ENCODE measurements around the gene RBM12.
A peak's percentile ranks its signal among the peaks of the same experiment; 100 is the strongest.

The RBM12 gene

GRCh38 chr20:35654415-35654814, 10.3 kb downstream of the RBM12 start:
- Mint-ChIP-seq H3K4me3 (no peak overlapping the region), H3K9me3 (no peaks in the 10 kb centered on the region), H3K27ac (no peak overlapping the region), H3K4me1 (peaks cover 40% of the 10 kb centered on the region), H3K36me3 (peaks cover 34% of the 10 kb centered on the region), H3K27me3 (no peaks in the 10 kb centered on the region)
- CTCF ChIA-PET = no interaction called here
- DNase-seq = no peak

GRCh38 chr20:35653893-35654292, 10.8 kb downstream of the RBM12 start:
- CTCF ChIA-PET = no interaction called here
- Mint-ChIP-seq H3K36me3 (peaks cover 35% of the 10 kb centered on the region), H3K4me1 (peaks cover 35% of the 10 kb centered on the region), H3K27me3 (no peaks in the 10 kb centered on the region), H3K9me3 (no peaks in the 10 kb centered on the region), H3K27ac (no peak overlapping the region), H3K4me3 (no peak overlapping the region)
- no peak for DNase-seq

- Mint-ChIP-seq H3K27me3 (no peaks in the 10 kb centered on the region), H3K4me1 (peaks cover 31% of the 10 kb centered on the region), H3K9me3 (no peaks in the 10 kb centered on the region), H3K36me3 (peaks cover 33% of the 10 kb centered on the region), H3K4me3 (no peak overlapping the region), H3K27ac (no peak overlapping the region)
- DNase-seq = no peak
- CTCF ChIA-PET = no interaction called here
Measured at GRCh38 chr20:35653430-35653734, 11.3 kb downstream of the RBM12 start.

- Mint-ChIP-seq H3K9me3 (no peaks in the 10 kb centered on the region), H3K36me3 (peaks cover 32% of the 10 kb centered on the region), H3K27me3 (no peaks in the 10 kb centered on the region), H3K27ac (no peak overlapping the region), H3K4me1 (peaks cover 26% of the 10 kb centered on the region), H3K4me3 (no peak overlapping the region)
- DNase-seq = no peak
- CTCF ChIA-PET = no interaction called here
Measured at GRCh38 chr20:35652641-35653429, 11.9 kb downstream of the RBM12 start.

GRCh38 chr20:35651958-35652357, 12.7 kb downstream of the RBM12 start:
- CTCF ChIA-PET = interaction anchor here (0.7 kb wide), 1 partner anchor 302 kb away, joined by 3 read pairs; the partner anchor contains the start of gene SCAND1
- H3K4me1 Mint-ChIP-seq = peaks cover 18% of the 10 kb centered on the region

GRCh38 chr20:35650632-35651031, 14.1 kb downstream of the RBM12 start:
- H3K4me1 Mint-ChIP-seq = peaks cover 20% of the 10 kb centered on the region
- no peak for DNase-seq
- no peaks in the 10 kb centered on the region for H3K9me3 Mint-ChIP-seq
- no peak overlapping the region for H3K4me3 Mint-ChIP-seq
- H3K27ac Mint-ChIP-seq = no peak overlapping the region
- CTCF ChIA-PET = no interaction called here
- no peaks in the 10 kb centered on the region for H3K27me3 Mint-ChIP-seq
- peaks cover 28% of the 10 kb centered on the region for H3K36me3 Mint-ChIP-seq

More at GRCh38 chr20:35651958-35652357, 12.7 kb downstream of the RBM12 start:
- H3K9me3 Mint-ChIP-seq = no peaks in the 10 kb centered on the region
- peaks cover 28% of the 10 kb centered on the region for H3K36me3 Mint-ChIP-seq
- H3K4me3 Mint-ChIP-seq = no peak overlapping the region
- no peak for DNase-seq
- no peak overlapping the region for H3K27ac Mint-ChIP-seq
- H3K27me3 Mint-ChIP-seq = no peaks in the 10 kb centered on the region

GRCh38 chr20:35648836-35649235, 15.9 kb downstream of the RBM12 start:
- H3K4me1 Mint-ChIP-seq = peaks cover 26% of the 10 kb centered on the region
- no peaks in the 10 kb centered on the region for H3K27me3 Mint-ChIP-seq
- no peaks in the 10 kb centered on the region for H3K9me3 Mint-ChIP-seq
- CTCF ChIA-PET = no interaction called here
- no peak overlapping the region for H3K4me3 Mint-ChIP-seq
- peaks cover 31% of the 10 kb centered on the region for H3K36me3 Mint-ChIP-seq
- no peak overlapping the region for H3K27ac Mint-ChIP-seq
- DNase-seq = no peak

- Mint-ChIP-seq H3K27ac (no peak overlapping the region), H3K4me1 (peaks cover 20% of the 10 kb centered on the region), H3K9me3 (no peaks in the 10 kb centered on the region), H3K36me3 (peaks cover 26% of the 10 kb centered on the region), H3K4me3 (no peak overlapping the region), H3K27me3 (no peaks in the 10 kb centered on the region)
- CTCF ChIA-PET = no interaction called here
- no peak for DNase-seq
Measured at GRCh38 chr20:35644806-35645205, 19.9 kb downstream of the RBM12 start.

- Mint-ChIP-seq H3K4me1 (peaks cover 19% of the 10 kb centered on the region), H3K9me3 (no peaks in the 10 kb centered on the region), H3K36me3 (peaks cover 19% of the 10 kb centered on the region), H3K4me3 (no peak overlapping the region), H3K27me3 (no peaks in the 10 kb centered on the region), H3K27ac (peak overlapping the region; percentile 51)
- no peak for DNase-seq
- CTCF ChIA-PET = no interaction called here
Measured at GRCh38 chr20:35643045-35643444, 21.7 kb downstream of the RBM12 start.

- peaks cover 19% of the 10 kb centered on the region for H3K4me1 Mint-ChIP-seq
- CTCF ChIA-PET = interaction anchor here (1.0 kb wide), 1 partner anchor 23 kb away, joined by 4 read pairs; no protein-coding TSS in a partner anchor
- no peak overlapping the region for H3K4me3 Mint-ChIP-seq
Measured at GRCh38 chr20:35641743-35642142, 23.0 kb downstream of the RBM12 start.

GRCh38 chr20:35640724-35641123, 24.0 kb downstream of the RBM12 start:
- no peaks in the 10 kb centered on the region for H3K9me3 Mint-ChIP-seq
- H3K4me1 Mint-ChIP-seq = peaks cover 16% of the 10 kb centered on the region
- H3K27ac Mint-ChIP-seq = no peak overlapping the region
- CTCF ChIA-PET = no interaction called here
- H3K4me3 Mint-ChIP-seq = no peak overlapping the region
- H3K36me3 Mint-ChIP-seq = peaks cover 15% of the 10 kb centered on the region
- no peaks in the 10 kb centered on the region for H3K27me3 Mint-ChIP-seq
- no peak for DNase-seq

More at GRCh38 chr20:35641743-35642142, 23.0 kb downstream of the RBM12 start:
- no peak for DNase-seq
- peaks cover 17% of the 10 kb centered on the region for H3K36me3 Mint-ChIP-seq
- no peak overlapping the region for H3K27ac Mint-ChIP-seq
- H3K9me3 Mint-ChIP-seq = no peaks in the 10 kb centered on the region
- no peaks in the 10 kb centered on the region for H3K27me3 Mint-ChIP-seq

- no peak for DNase-seq
- CTCF ChIA-PET = no interaction called here
- peaks cover 12% of the 10 kb centered on the region for H3K36me3 Mint-ChIP-seq
- H3K4me3 Mint-ChIP-seq = no peak overlapping the region
- H3K9me3 Mint-ChIP-seq = no peaks in the 10 kb centered on the region
- no peaks in the 10 kb centered on the region for H3K27me3 Mint-ChIP-seq
- peaks cover 12% of the 10 kb centered on the region for H3K4me1 Mint-ChIP-seq
- H3K27ac Mint-ChIP-seq = no peak overlapping the region
Measured at GRCh38 chr20:35638751-35639150, 25.9 kb downstream of the RBM12 start.

GRCh38 chr20:35637276-35637675, 27.4 kb downstream of the RBM12 start:
- Mint-ChIP-seq H3K27me3 (no peaks in the 10 kb centered on the region), H3K36me3 (peaks cover 6% of the 10 kb centered on the region), H3K9me3 (no peaks in the 10 kb centered on the region), H3K27ac (peak overlapping the region; percentile 13), H3K4me3 (no peak overlapping the region), H3K4me1 (peaks cover 6% of the 10 kb centered on the region)
- CTCF ChIA-PET = interaction anchor here (0.5 to 1.3 kb wide), 3 partner anchors 14 to 21 kb away, joined by 3 to 4 read pairs (median 3); no protein-coding TSS in a partner anchor
- DNase-seq = no peak

- DNase-seq = no peak
- Mint-ChIP-seq H3K36me3 (peaks cover 7% of the 10 kb centered on the region), H3K4me3 (no peak overlapping the region), H3K9me3 (no peaks in the 10 kb centered on the region), H3K4me1 (peaks cover 6% of the 10 kb centered on the region), H3K27ac (no peak overlapping the region), H3K27me3 (no peaks in the 10 kb centered on the region)
- CTCF ChIA-PET = interaction anchor here (1.3 kb wide), 1 partner anchor 17 kb away, joined by 4 read pairs; no protein-coding TSS in a partner anchor
Measured at GRCh38 chr20:35636095-35636494, 28.6 kb downstream of the RBM12 start.

GRCh38 chr20:35635652-35636051, 29.0 kb downstream of the RBM12 start:
- H3K4me1 Mint-ChIP-seq = peaks cover 6% of the 10 kb centered on the region
- no peak overlapping the region for H3K27ac Mint-ChIP-seq

More at GRCh38 chr20:35635652-35636051, 29.0 kb downstream of the RBM12 start:
- DNase-seq = no peak
- Mint-ChIP-seq H3K27me3 (no peaks in the 10 kb centered on the region), H3K4me3 (no peak overlapping the region), H3K9me3 (no peaks in the 10 kb centered on the region), H3K36me3 (peaks cover 9% of the 10 kb centered on the region)
- CTCF ChIA-PET = no interaction called here

All from activated naive CD4-positive, alpha-beta T cell treated with anti-CD3 and anti-CD28 coated beads, Interleukin-2, amount 10 ng/mL, durations not matched to agents 7 days and 5 days (primary cell).